Stomach smooth muscle (tissue), 2 donors: ENCODE data around the gene SLC25A12.

Source experiments
- H3K27ac ChIP-seq: one replicate; pipeline ENCODE4 v1.7.0; 2013; ENCODE audit warnings: mild to moderate bottlenecking, low read length, inconsistent platforms
- H3K27me3 ChIP-seq, 2 donors: one replicate each; pipeline ENCODE4 v1.7.0; 2013; ENCODE audit warnings: low read length in 2 of 2; ENCODE audit not compliant: insufficient read depth in 2 of 2, control insufficient read depth in 1 of 2
- H3K36me3 ChIP-seq, 2 donors: one replicate each; pipeline ENCODE4 v1.7.0; 2013; ENCODE audit warnings: low read length in 2 of 2; ENCODE audit not compliant: control insufficient read depth in 2 of 2, insufficient read depth in 2 of 2
- H3K4me1 ChIP-seq: one replicate; pipeline ENCODE4 v1.7.0; 2013; ENCODE audit warnings: low read length; ENCODE audit not compliant: control insufficient read depth, insufficient read depth
- H3K4me3 ChIP-seq, 2 donors: one replicate each; pipeline ENCODE4 v1.7.0; 2013; ENCODE audit warnings: low read length in 2 of 2
- H3K9ac ChIP-seq, 2 donors: one replicate each; pipeline ENCODE4 v1.7.0; 2013; ENCODE audit warnings: low read length in 2 of 2, mild to moderate bottlenecking in 1 of 2
- H3K9me3 ChIP-seq, 2 donors: one replicate each; pipeline ENCODE4 v1.7.0; 2013; ENCODE audit warnings: low read length in 2 of 2; ENCODE audit not compliant: control insufficient read depth in 2 of 2
- donor health status: healthy.
- donor health status: Pancreatic carcinoma.

The SLC25A12 gene

GRCh38 chr2:171883275-171883893 is 10.7 kb downstream of the SLC25A12 start:
- H3K4me3 ChIP-seq: no peak overlapping the region
- H3K27ac ChIP-seq: no peak overlapping the region
- no peaks in the 10 kb centered on the region for H3K27me3 ChIP-seq
- no peaks in the 10 kb centered on the region for H3K9me3 ChIP-seq
- no peak overlapping the region for H3K9ac ChIP-seq
- no peaks in the 10 kb centered on the region for H3K36me3 ChIP-seq
- H3K4me1 ChIP-seq: peaks cover 4% of the 10 kb centered on the region

- no peak overlapping the region for H3K4me3 ChIP-seq
- H3K4me1 ChIP-seq: peaks cover 4% of the 10 kb centered on the region
- H3K36me3 ChIP-seq: no peaks in the 10 kb centered on the region
- peak overlapping the region; percentile 25 for H3K27ac ChIP-seq
- H3K27me3 ChIP-seq: no peaks in the 10 kb centered on the region
- H3K9ac ChIP-seq: no peak overlapping the region
- no peaks in the 10 kb centered on the region for H3K9me3 ChIP-seq
Observed at GRCh38 chr2:171882089-171882769, 11.8 kb downstream of the SLC25A12 start.

- Histone ChIP-seq H3K4me1 (peaks cover 4% of the 10 kb centered on the region), H3K27ac (no peak overlapping the region), H3K36me3 (no peaks in the 10 kb centered on the region)
Observed at GRCh38 chr2:171880774-171881173, 13.3 kb downstream of the SLC25A12 start.

GRCh38 chr2:171879865-171880264 is 14.2 kb downstream of the SLC25A12 start:
- peaks cover 0 to 4% of the 10 kb centered on the region in 2 donors for H3K36me3 ChIP-seq
- H3K27me3 ChIP-seq: no peaks in the 10 kb centered on the region
- peak overlapping the region in 1 of 2 donors; percentile 8 for H3K9ac ChIP-seq
- no peak overlapping the region for H3K27ac ChIP-seq
- no peak overlapping the region for H3K4me3 ChIP-seq
- H3K4me1 ChIP-seq: peaks cover 4% of the 10 kb centered on the region
- H3K9me3 ChIP-seq: no peaks in the 10 kb centered on the region

More at GRCh38 chr2:171880774-171881173, 13.3 kb downstream of the SLC25A12 start:
- no peak overlapping the region for H3K9ac ChIP-seq
- H3K9me3 ChIP-seq: no peaks in the 10 kb centered on the region
- H3K4me3 ChIP-seq: no peak overlapping the region
- no peaks in the 10 kb centered on the region for H3K27me3 ChIP-seq

GRCh38 chr2:171878481-171878993 is 15.5 kb downstream of the SLC25A12 start:
- Histone ChIP-seq H3K27ac (peak overlapping the region; percentile 78), H3K4me3 (no peak overlapping the region)

GRCh38 chr2:171874963-171875362 is 19.1 kb downstream of the SLC25A12 start:
- Histone ChIP-seq H3K9me3 (no peaks in the 10 kb centered on the region), H3K4me1 (no peaks in the 10 kb centered on the region), H3K27ac (peak overlapping the region; percentile 12), H3K36me3 (peaks cover 0 to 7% of the 10 kb centered on the region in 2 donors), H3K9ac (no peak overlapping the region), H3K4me3 (no peak overlapping the region), H3K27me3 (no peaks in the 10 kb centered on the region)

More at GRCh38 chr2:171878481-171878993, 15.5 kb downstream of the SLC25A12 start:
- Histone ChIP-seq H3K9ac (peak overlapping the region in 1 of 2 donors; percentile 61), H3K27me3 (no peaks in the 10 kb centered on the region), H3K4me1 (peaks cover 4% of the 10 kb centered on the region), H3K36me3 (peaks cover 0 to 7% of the 10 kb centered on the region in 2 donors), H3K9me3 (no peaks in the 10 kb centered on the region)

GRCh38 chr2:171874517-171874916 is 19.5 kb downstream of the SLC25A12 start:
- H3K9me3 ChIP-seq: no peaks in the 10 kb centered on the region
- no peak overlapping the region for H3K9ac ChIP-seq
- H3K36me3 ChIP-seq: peaks cover 0 to 7% of the 10 kb centered on the region in 2 donors
- no peak overlapping the region for H3K27ac ChIP-seq
- H3K27me3 ChIP-seq: no peaks in the 10 kb centered on the region
- no peak overlapping the region for H3K4me3 ChIP-seq
- H3K4me1 ChIP-seq: no peaks in the 10 kb centered on the region

- Histone ChIP-seq H3K9me3 (no peaks in the 10 kb centered on the region), H3K27ac (no peak overlapping the region), H3K4me1 (no peaks in the 10 kb centered on the region), H3K36me3 (no peaks in the 10 kb centered on the region), H3K27me3 (no peaks in the 10 kb centered on the region), H3K4me3 (no peak overlapping the region), H3K9ac (no peak overlapping the region)
Observed at GRCh38 chr2:171864357-171864985, 29.6 kb downstream of the SLC25A12 start.

GRCh38 chr2:171862501-171862900 is 31.5 kb downstream of the SLC25A12 start:
- Histone ChIP-seq H3K27me3 (no peaks in the 10 kb centered on the region), H3K9ac (no peak overlapping the region), H3K4me1 (no peaks in the 10 kb centered on the region), H3K27ac (no peak overlapping the region), H3K9me3 (no peaks in the 10 kb centered on the region), H3K4me3 (no peak overlapping the region), H3K36me3 (no peaks in the 10 kb centered on the region)

GRCh38 chr2:171858397-171858958 is 35.6 kb downstream of the SLC25A12 start:
- no peak overlapping the region for H3K9ac ChIP-seq
- no peaks in the 10 kb centered on the region for H3K4me1 ChIP-seq
- H3K4me3 ChIP-seq: no peak overlapping the region
- no peaks in the 10 kb centered on the region for H3K36me3 ChIP-seq
- H3K9me3 ChIP-seq: no peaks in the 10 kb centered on the region
- H3K27me3 ChIP-seq: no peaks in the 10 kb centered on the region
- H3K27ac ChIP-seq: no peak overlapping the region
